ENCODE data around the gene ZC3H7A. TPM values are rescaled to one million over a fixed set of nuclear protein-coding genes. Genes with fewer than 3 reads are reported as not detected.

Gene ZC3H7A
- total RNA-seq, 2 experiments from 2014 or later, result 32.1 to 68.6 TPM

GRCh38 chr16:11735787-11736186 is 61.3 kb downstream of the ZC3H7A start:
- ChIA-PET CTCF (ENCODE audit: unreplicated experiment) (no interaction called here), POLR2A (interaction anchor here (0.8 to 1.8 kb wide), 7 partner anchors 12 to 74 kb away, joined by 3 to 10 read pairs (median 5); no protein-coding TSS in a partner anchor)
- H3K27ac ChIP-seq (ENCODE audit: low read depth, low read length, poor library complexity, severe bottlenecking), result peak overlapping the region; percentile 85
- BruUV-seq (replicated peaks), result no TSS peak
- peaks cover 89% of the 10 kb centered on the region for H3K36me3 ChIP-seq (ENCODE audit: insufficient read depth, low read length)
- no peaks in the 10 kb centered on the region for H3K9me3 ChIP-seq (ENCODE audit: low read length)
- TF ChIP-seq, protein P1, sequence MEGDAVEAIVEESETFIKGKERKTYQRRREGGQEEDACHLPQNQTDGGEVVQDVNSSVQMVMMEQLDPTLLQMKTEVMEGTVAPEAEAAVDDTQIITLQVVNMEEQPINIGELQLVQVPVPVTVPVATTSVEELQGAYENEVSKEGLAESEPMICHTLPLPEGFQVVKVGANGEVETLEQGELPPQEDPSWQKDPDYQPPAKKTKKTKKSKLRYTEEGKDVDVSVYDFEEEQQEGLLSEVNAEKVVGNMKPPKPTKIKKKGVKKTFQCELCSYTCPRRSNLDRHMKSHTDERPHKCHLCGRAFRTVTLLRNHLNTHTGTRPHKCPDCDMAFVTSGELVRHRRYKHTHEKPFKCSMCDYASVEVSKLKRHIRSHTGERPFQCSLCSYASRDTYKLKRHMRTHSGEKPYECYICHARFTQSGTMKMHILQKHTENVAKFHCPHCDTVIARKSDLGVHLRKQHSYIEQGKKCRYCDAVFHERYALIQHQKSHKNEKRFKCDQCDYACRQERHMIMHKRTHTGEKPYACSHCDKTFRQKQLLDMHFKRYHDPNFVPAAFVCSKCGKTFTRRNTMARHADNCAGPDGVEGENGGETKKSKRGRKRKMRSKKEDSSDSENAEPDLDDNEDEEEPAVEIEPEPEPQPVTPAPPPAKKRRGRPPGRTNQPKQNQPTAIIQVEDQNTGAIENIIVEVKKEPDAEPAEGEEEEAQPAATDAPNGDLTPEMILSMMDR (conservative IDR thresholded peaks at IDR 0.05; ENCODE audit: low read length), result no peak
- no peak for TF ChIP-seq EZH2phosphoT487 (IDR thresholded peaks at IDR 0.05; ENCODE audit: borderline replicate concordance, low read depth, low read length)
- H3K79me2 ChIP-seq (ENCODE audit: insufficient read depth, low read depth, low read length), result peaks cover 51% of the 10 kb centered on the region
- peaks cover 9% of the 10 kb centered on the region; the same call in 1 of the 2 replicates for H4K20me1 ChIP-seq (ENCODE audit: insufficient read depth, low read length)
- no peak overlapping the region for H3K4me3 ChIP-seq (ENCODE audit: low read depth, low read length, poor library complexity, severe bottlenecking)
- H3K4me2 ChIP-seq (ENCODE audit: low read length), result peak overlapping the region; percentile 57; the same call in 1 of the 2 replicates
- H3K4me1 ChIP-seq (ENCODE audit: insufficient read depth, low read length, poor library complexity, severe bottlenecking), result peaks cover 86% of the 10 kb centered on the region
- H2AFZ ChIP-seq (ENCODE audit: low read length), result no peak overlapping the region
- H3K9me2 ChIP-seq (ENCODE audit: insufficient read depth, low read length), result no peaks in the 10 kb centered on the region
- no peak for DNase-seq (ENCODE audit: low spot score)
- intact Hi-C loops (cut with micrococcal nuclease; ENCODE audit: unreplicated experiment), result no loop called here

- Histone ChIP-seq H3K79me2 (ENCODE audit: insufficient read depth, low read depth, low read length) (peaks cover 39% of the 10 kb centered on the region), H3K4me2 (ENCODE audit: low read length) (peak overlapping the region; percentile 57), H3K36me3 (ENCODE audit: insufficient read depth, low read length) (peaks cover 98% of the 10 kb centered on the region), H3K4me3 (ENCODE audit: low read depth, low read length, poor library complexity, severe bottlenecking) (peak overlapping the region; percentile 30), H4K20me1 (ENCODE audit: insufficient read depth, low read length) (peaks cover 5% of the 10 kb centered on the region; the same call in 1 of the 2 replicates), H2AFZ (ENCODE audit: low read length) (no peak overlapping the region), H3K27ac (ENCODE audit: low read depth, low read length, poor library complexity, severe bottlenecking) (peak overlapping the region; percentile 85), H3K4me1 (ENCODE audit: insufficient read depth, low read length, poor library complexity, severe bottlenecking) (peaks cover 75% of the 10 kb centered on the region), H3K9me3 (ENCODE audit: low read length) (no peaks in the 10 kb centered on the region), H3K9me2 (ENCODE audit: insufficient read depth, low read length) (no peaks in the 10 kb centered on the region)
- no peak for DNase-seq (ENCODE audit: low spot score)
- intact Hi-C loops (cut with micrococcal nuclease; ENCODE audit: unreplicated experiment), result no loop called here
- ChIA-PET POLR2A (interaction anchor here (0.6 to 1.8 kb wide), 11 partner anchors 9 to 597 kb away, joined by 3 to 9 read pairs (median 3); partner anchors contain the start of gene ZC3H7A), CTCF (ENCODE audit: unreplicated experiment) (no interaction called here)
- no peak for TF ChIP-seq EZH2phosphoT487 (IDR thresholded peaks at IDR 0.05; ENCODE audit: borderline replicate concordance, low read depth, low read length)
- TF ChIP-seq, protein P1 (conservative IDR thresholded peaks at IDR 0.05; ENCODE audit: low read length), result no peak
- no TSS peak for BruUV-seq (replicated peaks)
Measured at GRCh38 chr16:11734653-11735043, 62.4 kb downstream of the ZC3H7A start.

- Histone ChIP-seq H3K27ac (ENCODE audit: low read depth, low read length, poor library complexity, severe bottlenecking) (peak overlapping the region; percentile 85), H3K9me3 (ENCODE audit: low read length) (no peaks in the 10 kb centered on the region), H2AFZ (ENCODE audit: low read length) (no peak overlapping the region), H3K9me2 (ENCODE audit: insufficient read depth, low read length) (no peaks in the 10 kb centered on the region), H3K79me2 (ENCODE audit: insufficient read depth, low read depth, low read length) (peaks cover 34% of the 10 kb centered on the region), H3K4me1 (ENCODE audit: insufficient read depth, low read length, poor library complexity, severe bottlenecking) (peaks cover 69% of the 10 kb centered on the region), H3K4me3 (ENCODE audit: low read depth, low read length, poor library complexity, severe bottlenecking) (peak overlapping the region; percentile 30), H3K36me3 (ENCODE audit: insufficient read depth, low read length) (peaks cover 98% of the 10 kb centered on the region), H3K4me2 (ENCODE audit: low read length) (peak overlapping the region; percentile 57), H4K20me1 (ENCODE audit: insufficient read depth, low read length) (peaks cover 5% of the 10 kb centered on the region; the same call in 1 of the 2 replicates)
- TF ChIP-seq, protein P1 (conservative IDR thresholded peaks at IDR 0.05; ENCODE audit: low read length), result no peak
- TF ChIP-seq EZH2phosphoT487 (IDR thresholded peaks at IDR 0.05; ENCODE audit: borderline replicate concordance, low read depth, low read length), result no peak
- ChIA-PET POLR2A (interaction anchor here (0.6 to 1.8 kb wide), 10 partner anchors 10 to 597 kb away, joined by 3 to 9 read pairs (median 3); partner anchors contain the start of gene ZC3H7A), CTCF (ENCODE audit: unreplicated experiment) (no interaction called here)
- peak; percentile 66 for DNase-seq (ENCODE audit: low spot score)
- intact Hi-C loops (cut with micrococcal nuclease; ENCODE audit: unreplicated experiment), result no loop called here
- BruUV-seq (replicated peaks), result no TSS peak
Measured at GRCh38 chr16:11734025-11734652, 62.9 kb downstream of the ZC3H7A start.
